Measurements from ENCODE around the gene CACNA1B.

GRCh38 chr9:138112791-138113600 is 235.4 kb downstream of the CACNA1B start:
- TF ChIP-seq CTCF (IDR thresholded peaks at IDR 0.05) (no peak), POLR2AphosphoS5 (IDR thresholded peaks at IDR 0.05) (no peak)

All from upper lobe of left lung (tissue), 4 donors.